Tibial nerve (tissue), 4 donors: Measurements from ENCODE around the gene SPTB. TPM values are rescaled to one million over a fixed set of nuclear protein-coding genes. Genes with fewer than 3 reads are reported as not detected.

Experiments used
- DNase-seq, 2 donors: peaks; one replicate each; pipeline ENCODE4 v3.0.0-alpha.2; 2019; ENCODE audit warnings: low spot score in 2 of 2
- H3K27ac ChIP-seq, 4 donors: fragments of 200-600 bp; sonication (generic) in 3 of 4; one replicate each; pipeline ENCODE4 v1.5.1; 2017 to 2019; ENCODE audit warnings: mild to moderate bottlenecking in 1 of 4
- H3K27me3 ChIP-seq, 2 donors: fragments of 200-600 bp; sonication (generic) in 1 of 2; one replicate each; pipeline versions ENCODE4 v1.5.1 to v1.6.0; 2017 to 2019
- H3K36me3 ChIP-seq, 3 donors: fragments of 200-600 bp; sonication (generic); one replicate each; pipeline ENCODE4 v1.5.1; 2018 to 2019
- H3K4me1 ChIP-seq, 4 donors: fragments of 200-600 bp; sonication (generic) in 3 of 4; one replicate each; pipeline ENCODE4 v1.5.1; 2017 to 2019
- H3K4me3 ChIP-seq, 4 donors: fragments of 200-600 bp; sonication (generic) in 3 of 4; one replicate each; pipeline ENCODE4 v1.5.1; 2017 to 2019; ENCODE audit warnings: mild to moderate bottlenecking in 1 of 4, moderate library complexity in 1 of 4
- H3K9me3 ChIP-seq, 4 donors: fragments of 200-600 bp; sonication (generic) in 3 of 4; one replicate each; pipeline ENCODE4 v1.5.1; 2017 to 2019
- EP300 ChIP-seq, 2 donors: sonication (generic); formaldehyde crosslinking; IDR thresholded peaks; one replicate each; pipeline ENCODE4 v1.6.1; 2017; ENCODE audit warnings: antibody characterized with exemption in 2 of 2, mild to moderate bottlenecking in 1 of 2
- POLR2A ChIP-seq, 2 donors: fragments of 450-650 bp; IDR thresholded peaks; one replicate each; pipeline ENCODE4 v1.6.1; 2017; ENCODE audit warnings: antibody characterized with exemption in 2 of 2, mild to moderate bottlenecking in 2 of 2, moderate library complexity in 2 of 2
- WGBS, 2 donors: methylation state at CpG; one replicate each; pipeline ENCODE4 v1.1.5; 2018; 5-methylcytosine and 5-hydroxymethylcytosine counted together
- total RNA-seq, 4 donors: library from RNA; depleted of rRNA; stranded (reverse); fragments of >200 nt; gene quantifications; one replicate each; pipeline ENCODE4 v1.1.0, GENCODE V29; 2016
- TF ChIP-seq, protein P1 (sequence below), 5 experiments: fragments of 200-600 bp in 3 of 5; fragments of 450-650 bp in 2 of 5; sonication (generic) in 3 of 5; IDR thresholded peaks; one replicate each; pipeline ENCODE4 v1.5.1; 2016 to 2019; ENCODE audit warnings: antibody characterized with exemption in 5 of 5, mild to moderate bottlenecking in 3 of 5, moderate library complexity in 2 of 5

Gene SPTB
- total RNA-seq, 4 donors from 2014 or later, result 4.5 to 12.6 (median 9.2) TPM

DNA sequence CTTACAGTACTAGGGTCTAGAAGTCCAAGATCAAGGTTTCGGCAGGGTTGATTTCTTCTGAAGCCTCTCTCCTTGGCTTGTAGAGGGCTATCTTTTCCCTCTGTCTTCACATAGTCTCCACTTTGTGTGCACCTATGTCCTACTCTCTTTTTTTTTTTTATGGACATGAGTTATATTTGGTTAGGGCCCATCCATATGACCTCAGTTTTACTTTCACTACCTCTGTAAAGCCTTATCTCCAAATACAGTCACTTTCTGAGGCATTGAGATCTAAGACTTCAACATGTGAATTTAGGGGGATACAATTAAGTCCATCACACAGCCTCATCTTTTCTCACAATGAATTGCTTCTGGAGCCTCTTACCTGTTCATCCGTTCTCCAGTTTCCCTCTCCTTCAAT is 5.9 kb upstream of the SPTB start:
- peaks cover 0 to 4% (median 3%) of the 10 kb centered on the region in 4 donors for H3K4me1 ChIP-seq
- H3K36me3 ChIP-seq, result no peaks in the 10 kb centered on the region
- DNase-seq, result no peak
- no peak overlapping the region for H3K27ac ChIP-seq
- 91 to 96% methylated on average over 2 of the region's 2 CpGs for WGBS, 2 donors
- peaks cover 0 to 20% of the 10 kb centered on the region in 2 donors for H3K27me3 ChIP-seq
- TF ChIP-seq, protein P1, sequence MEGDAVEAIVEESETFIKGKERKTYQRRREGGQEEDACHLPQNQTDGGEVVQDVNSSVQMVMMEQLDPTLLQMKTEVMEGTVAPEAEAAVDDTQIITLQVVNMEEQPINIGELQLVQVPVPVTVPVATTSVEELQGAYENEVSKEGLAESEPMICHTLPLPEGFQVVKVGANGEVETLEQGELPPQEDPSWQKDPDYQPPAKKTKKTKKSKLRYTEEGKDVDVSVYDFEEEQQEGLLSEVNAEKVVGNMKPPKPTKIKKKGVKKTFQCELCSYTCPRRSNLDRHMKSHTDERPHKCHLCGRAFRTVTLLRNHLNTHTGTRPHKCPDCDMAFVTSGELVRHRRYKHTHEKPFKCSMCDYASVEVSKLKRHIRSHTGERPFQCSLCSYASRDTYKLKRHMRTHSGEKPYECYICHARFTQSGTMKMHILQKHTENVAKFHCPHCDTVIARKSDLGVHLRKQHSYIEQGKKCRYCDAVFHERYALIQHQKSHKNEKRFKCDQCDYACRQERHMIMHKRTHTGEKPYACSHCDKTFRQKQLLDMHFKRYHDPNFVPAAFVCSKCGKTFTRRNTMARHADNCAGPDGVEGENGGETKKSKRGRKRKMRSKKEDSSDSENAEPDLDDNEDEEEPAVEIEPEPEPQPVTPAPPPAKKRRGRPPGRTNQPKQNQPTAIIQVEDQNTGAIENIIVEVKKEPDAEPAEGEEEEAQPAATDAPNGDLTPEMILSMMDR (IDR thresholded peaks at IDR 0.05), result no peak
- TF ChIP-seq EP300 (IDR thresholded peaks at IDR 0.05), result no peak
- TF ChIP-seq POLR2A (IDR thresholded peaks at IDR 0.05), result no peak
- no peak overlapping the region for H3K4me3 ChIP-seq
- no peaks in the 10 kb centered on the region for H3K9me3 ChIP-seq

DNA sequence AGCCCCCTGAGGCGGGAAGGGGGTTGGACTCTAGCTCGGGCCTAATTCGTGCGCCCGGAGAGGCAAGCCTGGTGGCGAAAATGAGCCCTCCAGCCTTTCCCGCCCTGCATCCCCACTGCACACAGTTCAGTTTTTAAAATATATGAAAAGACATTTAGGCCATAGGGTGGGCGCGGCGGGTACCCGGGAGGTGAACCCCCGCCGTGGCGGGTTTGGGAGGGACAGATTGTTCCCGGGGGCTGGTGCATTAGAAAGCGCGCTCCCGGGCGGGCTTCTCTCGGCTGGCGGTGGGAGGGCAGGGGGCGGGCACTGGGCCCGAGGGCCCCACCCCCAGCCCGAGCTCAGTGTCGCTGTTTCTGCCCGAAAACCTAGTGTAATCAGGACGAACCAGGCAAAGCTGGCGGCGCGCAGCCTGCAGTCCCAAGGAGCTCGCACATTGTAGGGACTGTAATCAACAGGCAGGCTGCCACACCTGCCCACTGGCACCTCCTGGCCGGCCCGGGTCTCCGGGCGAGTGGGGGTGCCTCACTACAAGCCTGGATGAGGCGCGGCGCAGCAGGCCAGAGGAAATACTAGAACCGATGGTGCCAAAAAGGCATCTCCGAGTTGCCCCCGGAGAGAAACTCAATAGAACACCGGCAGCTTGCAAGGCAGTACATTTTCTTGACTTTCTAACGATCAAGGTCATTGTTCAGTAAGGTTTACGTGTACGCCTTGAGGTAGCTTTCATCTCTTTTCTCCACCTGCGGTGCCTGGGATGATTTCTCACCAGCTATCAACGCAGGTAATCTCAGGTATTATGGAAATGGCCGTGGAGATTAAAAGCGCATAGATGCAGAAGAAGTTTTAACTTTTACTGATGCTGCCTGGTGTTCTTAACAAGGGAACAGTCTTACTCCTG is 764 bp upstream of the SPTB start:
- DNase-seq, result no peak
- Histone ChIP-seq H3K4me1 (peaks cover 0 to 20% (median 10%) of the 10 kb centered on the region in 4 donors), H3K27me3 (peaks cover 0 to 54% of the 10 kb centered on the region in 2 donors), H3K4me3 (peak overlapping the region; percentile 34 to 63 (median 57)), H3K9me3 (no peaks in the 10 kb centered on the region), H3K36me3 (no peaks in the 10 kb centered on the region), H3K27ac (peak overlapping the region in 1 of 4 donors; percentile 65)
- 6% methylated on average over 40 to 42 of the region's 49 CpGs for WGBS, 2 donors
- TF ChIP-seq, protein P1 (IDR thresholded peaks at IDR 0.05), result no peak
- peak in 1 of 2 donors; percentile 12 for TF ChIP-seq POLR2A (IDR thresholded peaks at IDR 0.05)
- TF ChIP-seq EP300 (IDR thresholded peaks at IDR 0.05), result no peak

DNA sequence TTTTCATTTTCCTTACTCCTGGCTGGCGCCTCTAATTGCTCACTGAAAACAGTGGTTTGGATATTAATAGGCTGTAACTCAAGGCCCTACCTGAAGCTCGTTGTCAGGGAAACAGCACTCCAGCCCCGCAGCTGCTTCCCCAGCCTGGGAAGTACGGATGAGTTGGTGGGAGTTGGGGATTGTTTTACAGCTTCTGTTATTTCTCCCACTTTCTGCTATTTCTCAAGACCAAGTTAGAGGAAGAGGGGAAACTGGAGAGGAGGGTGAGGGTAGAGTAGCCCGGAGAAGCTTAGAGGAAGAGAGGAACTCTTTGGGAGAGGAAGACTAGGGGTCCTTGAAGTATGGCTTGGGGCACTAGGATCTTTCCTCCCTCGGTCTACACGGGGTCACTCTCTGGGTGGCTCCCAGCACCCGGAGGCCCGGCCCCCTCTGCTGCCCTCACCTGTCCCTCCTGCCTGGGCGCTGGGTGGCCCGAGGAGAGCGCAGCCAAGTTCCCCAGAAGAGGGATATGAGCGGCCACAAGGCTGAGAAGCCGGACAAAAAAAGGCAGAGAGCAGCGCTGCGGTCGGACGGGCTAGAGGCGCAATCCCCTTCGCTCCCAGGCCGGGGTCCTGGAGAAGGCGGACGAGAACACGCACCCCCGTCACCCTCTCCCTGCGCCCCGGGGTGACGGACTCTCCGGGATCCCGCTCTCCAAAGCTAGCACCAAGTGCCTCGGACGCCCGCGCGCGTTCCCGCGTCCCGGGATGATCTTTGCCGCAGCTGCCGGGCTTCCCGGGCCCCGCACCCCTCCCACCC is 671 bp downstream of the SPTB start:
- H3K36me3 ChIP-seq, result no peaks in the 10 kb centered on the region
- DNase-seq, result no peak
- H3K9me3 ChIP-seq, result no peaks in the 10 kb centered on the region
- no peak for TF ChIP-seq EP300 (IDR thresholded peaks at IDR 0.05)
- no peak for TF ChIP-seq POLR2A (IDR thresholded peaks at IDR 0.05)
- TF ChIP-seq, protein P1 (IDR thresholded peaks at IDR 0.05), result no peak
- peaks cover 0 to 20% (median 10%) of the 10 kb centered on the region in 4 donors for H3K4me1 ChIP-seq
- H3K27me3 ChIP-seq, result peaks cover 0 to 54% of the 10 kb centered on the region in 2 donors
- 20 to 21% methylated on average over 15 to 21 of the region's 43 CpGs for WGBS, 2 donors
- peak overlapping the region; percentile 34 to 63 (median 57) for H3K4me3 ChIP-seq
- H3K27ac ChIP-seq, result peak overlapping the region in 1 of 4 donors; percentile 65

DNA sequence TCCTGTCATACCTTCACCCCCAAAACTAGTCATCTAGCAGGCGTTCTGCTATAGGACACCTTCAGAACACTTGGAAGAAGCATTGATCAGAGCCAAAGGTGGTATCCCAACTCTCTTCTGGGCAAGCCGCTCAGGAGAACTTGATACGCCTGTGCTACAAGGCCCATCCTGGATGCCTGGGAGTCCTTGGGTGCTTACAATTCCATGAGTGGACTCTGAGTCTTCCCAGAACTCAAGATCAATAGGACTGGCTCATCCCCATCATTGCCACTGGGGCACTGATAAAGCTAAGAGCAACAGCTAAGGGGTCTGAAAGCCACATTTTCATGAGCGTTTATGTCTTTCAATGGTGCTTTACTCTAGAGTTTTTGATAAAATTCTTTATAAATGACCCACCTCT is 1.9 kb downstream of the SPTB start:
- peaks cover 0 to 20% (median 10%) of the 10 kb centered on the region in 4 donors for H3K4me1 ChIP-seq
- no peak overlapping the region for H3K27ac ChIP-seq
- H3K27me3 ChIP-seq, result peaks cover 0 to 54% of the 10 kb centered on the region in 2 donors
- H3K9me3 ChIP-seq, result no peaks in the 10 kb centered on the region
- TF ChIP-seq, protein P1 (IDR thresholded peaks at IDR 0.05), result no peak
- TF ChIP-seq EP300 (IDR thresholded peaks at IDR 0.05), result no peak
- no peak for TF ChIP-seq POLR2A (IDR thresholded peaks at IDR 0.05)
- DNase-seq, result no peak
- H3K4me3 ChIP-seq, result no peak overlapping the region
- 92 to 97% methylated on average over 4 of the region's 4 CpGs for WGBS, 2 donors
- H3K36me3 ChIP-seq, result no peaks in the 10 kb centered on the region
